Measurements from ENCODE around the gene SLC6A9.

SLC6A9 gene

GRCh38 chr1:44002165-44002564, 29.1 kb downstream of the SLC6A9 start:
- no peak for DNase-seq (ENCODE audit: low read depth)

GRCh38 chr1:44000122-44000665, 31.1 kb downstream of the SLC6A9 start:
- DNase-seq (ENCODE audit: low read depth) = no peak

GRCh38 chr1:43999455-43999854, 31.8 kb downstream of the SLC6A9 start:
- no peak for DNase-seq (ENCODE audit: low read depth)

GRCh38 chr1:43998000-43998378, 33.3 kb downstream of the SLC6A9 start:
- no peak for DNase-seq (ENCODE audit: low read depth)

- DNase-seq (ENCODE audit: low read depth) = no peak
Observed at GRCh38 chr1:43997295-43997999, 33.8 kb downstream of the SLC6A9 start.

GRCh38 chr1:43996733-43997115, 34.5 kb downstream of the SLC6A9 start:
- no peak for DNase-seq (ENCODE audit: low read depth)

GRCh38 chr1:43995984-43996732, 35.1 kb downstream of the SLC6A9 start:
- DNase-seq (ENCODE audit: low read depth) = no peak

GRCh38 chr1:43994794-43995790, 36.2 kb downstream of the SLC6A9 start:
- no peak for DNase-seq (ENCODE audit: low read depth)

GRCh38 chr1:43994071-43994470, 37.2 kb downstream of the SLC6A9 start:
- DNase-seq (ENCODE audit: low read depth) = no peak

GRCh38 chr1:43993206-43993914, 37.9 kb downstream of the SLC6A9 start:
- DNase-seq (ENCODE audit: low read depth) = no peak

GRCh38 chr1:43992232-43992995, 38.8 kb downstream of the SLC6A9 start:
- DNase-seq (ENCODE audit: low read depth) = no peak

GRCh38 chr1:43991476-43992231, 39.6 kb downstream of the SLC6A9 start, which contains the start of gene CCDC24:
CCDC24 (plus strand) TSS chr1:43991599; CDS start chr1:43991879, 280 bp downstream.
- DNase-seq (ENCODE audit: low read depth) = peak; percentile 53

- DNase-seq (ENCODE audit: low read depth) = no peak
Observed at GRCh38 chr1:43991200-43991475, 40.1 kb downstream of the SLC6A9 start.

- no peak for DNase-seq (ENCODE audit: low read depth)
Observed at GRCh38 chr1:43990271-43991199, 40.7 kb downstream of the SLC6A9 start.

- DNase-seq (ENCODE audit: low read depth) = no peak
Observed at GRCh38 chr1:43987159-43987902, 43.9 kb downstream of the SLC6A9 start.

GRCh38 chr1:43986712-43987111, 44.5 kb downstream of the SLC6A9 start:
- DNase-seq (ENCODE audit: low read depth) = no peak

- no peak for DNase-seq (ENCODE audit: low read depth)
Observed at GRCh38 chr1:43985984-43986595, 45.2 kb downstream of the SLC6A9 start.

- no peak for DNase-seq (ENCODE audit: low read depth)
Observed at GRCh38 chr1:43984855-43985254, 46.4 kb downstream of the SLC6A9 start.

Measured in stimulated activated CD8-positive, alpha-beta memory T cell treated with anti-CD3 and anti-CD28 coated beads, Interleukin-7, amount 100 ng/mL, for 24 hours (primary cell).